Common myeloid progenitor, CD34-positive (primary cell): ENCODE measurements around the gene ASRGL1.
"Not testable (repeated sequence)": the region's sequence is repeated elsewhere in the genome, so short reads cannot be mapped to it uniquely, and the experiment has no call there.

Source experiments
- CTCF ChIA-PET: fragments of 350-600 bp; sonication (Branson Sonifier 250); formaldehyde crosslinking; loops from one replicate; lab custom pipeline; 2021; ENCODE audit warnings: antibody characterized with exemption; lab: Charles Lee
- POLR2A ChIA-PET: fragments of 350-600 bp; sonication (Branson Sonifier 250); formaldehyde crosslinking; loops from one replicate; lab custom pipeline; 2021; ENCODE audit warnings: antibody characterized with exemption; lab: Charles Lee
- DNase-seq, 3 donors: peaks; one replicate each; pipeline versions ENCODE4 v3.0.0 to v3.0.0-alpha.2; 2013
- H3K27ac ChIP-seq, 2 experiments: 1 replicate in 1 of 2; 2 replicates in 1 of 2; pipeline ENCODE4 v1.7.0; 2013; ENCODE audit warnings: inconsistent platforms in 2 of 2, low read length in 2 of 2, mild to moderate bottlenecking in 2 of 2, low read depth in 1 of 2, moderate library complexity in 1 of 2; ENCODE audit not compliant: severe bottlenecking in 2 of 2, insufficient read depth in 1 of 2, poor library complexity in 1 of 2
- H3K27me3 ChIP-seq, 5 experiments: replicated peaks in 2 of 5; 1 replicate in 3 of 5; 2 replicates in 2 of 5; pipeline versions ENCODE4 v1.6.1 to v1.7.0; 2013; ENCODE audit warnings: low read length in 4 of 5, mild to moderate bottlenecking in 2 of 5, moderate library complexity in 2 of 5, inconsistent platforms in 1 of 5; ENCODE audit not compliant: insufficient read depth in 5 of 5, control insufficient read depth in 4 of 5
- H3K36me3 ChIP-seq, 4 experiments: 1 replicate in 2 of 4; 2 replicates in 2 of 4; pipeline versions ENCODE4 v1.6.1 to v1.7.0; 2013; ENCODE audit warnings: low read length in 3 of 4, control low read depth in 1 of 4, mild to moderate bottlenecking in 1 of 4; ENCODE audit not compliant: control insufficient read depth in 4 of 4, insufficient read depth in 4 of 4
- H3K4me1 ChIP-seq, 4 experiments: 1 replicate in 3 of 4; 2 replicates in 1 of 4; pipeline versions ENCODE4 v1.6.1 to v1.7.1; 2013; ENCODE audit warnings: low read length in 3 of 4, mild to moderate bottlenecking in 3 of 4, control low read depth in 1 of 4, inconsistent platforms in 1 of 4, moderate library complexity in 1 of 4; ENCODE audit not compliant: control insufficient read depth in 4 of 4, insufficient read depth in 4 of 4; ENCODE audit errors: control extremely low read depth in 1 of 4
- H3K4me3 ChIP-seq, 7 experiments: 1 replicate in 4 of 7; 2 replicates in 3 of 7; pipeline versions ENCODE4 v1.5.1 to v1.7.0; 2013; ENCODE audit warnings: mild to moderate bottlenecking in 7 of 7, low read length in 6 of 7, moderate library complexity in 6 of 7, inconsistent platforms in 2 of 7, low read depth in 2 of 7, control low read depth in 1 of 7; ENCODE audit not compliant: insufficient read depth in 4 of 7, control insufficient read depth in 1 of 7; ENCODE audit errors: extremely low read depth in 1 of 7
- H3K9me3 ChIP-seq, 5 experiments: 1 replicate in 4 of 5; 2 replicates in 1 of 5; pipeline versions ENCODE4 v1.6.1 to v1.7.1; 2013; ENCODE audit warnings: low read length in 4 of 5, mild to moderate bottlenecking in 2 of 5, inconsistent platforms in 1 of 5, low read depth in 1 of 5, moderate library complexity in 1 of 5; ENCODE audit not compliant: control insufficient read depth in 4 of 5, insufficient read depth in 2 of 5; ENCODE audit errors: control extremely low read depth in 1 of 5
- WGBS: methylation state at CpG from one replicate; pipeline ENCODE4 v1.1.5; 2013; ENCODE audit not compliant: insufficient coverage; 5-methylcytosine and 5-hydroxymethylcytosine counted together

Gene ASRGL1

DNA sequence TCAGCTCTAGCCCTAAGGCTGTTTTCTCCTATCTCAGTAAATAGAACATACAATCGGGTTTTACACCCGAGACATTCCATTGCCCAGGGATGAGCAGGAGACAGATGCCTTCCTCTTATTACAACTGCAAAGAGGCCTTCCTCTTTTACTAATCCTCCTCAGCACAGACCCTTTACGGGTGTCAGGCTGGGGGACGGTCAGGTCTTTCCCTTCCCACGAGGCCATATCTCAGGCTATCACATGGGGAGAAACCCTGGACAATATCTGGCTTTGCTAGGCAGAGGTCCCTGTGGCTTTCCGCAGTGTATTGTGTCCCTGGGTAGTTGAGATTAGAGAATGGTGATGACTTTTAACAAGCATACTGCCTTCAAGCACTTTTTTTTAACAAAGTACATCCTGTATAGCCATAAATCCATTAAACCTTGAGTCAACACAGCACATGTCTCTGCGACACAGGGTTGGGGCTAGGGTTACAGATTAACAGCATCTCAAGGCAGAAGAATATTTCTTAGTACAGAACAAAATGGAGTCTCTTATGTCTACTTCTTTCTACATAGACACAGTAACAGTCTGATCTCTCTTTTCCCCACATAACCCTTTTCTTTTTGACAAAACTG, 31.7 kb downstream of the ASRGL1 start:
- CTCF ChIA-PET = interaction anchor here (9.4 kb wide), 1 partner anchor 28 kb away, joined by 109 read pairs; the partner anchor contains the start of gene ASRGL1
- H3K27me3 ChIP-seq = not testable (repeated sequence)
- 95% methylated on average over 5 of the region's 7 CpGs for WGBS

DNA sequence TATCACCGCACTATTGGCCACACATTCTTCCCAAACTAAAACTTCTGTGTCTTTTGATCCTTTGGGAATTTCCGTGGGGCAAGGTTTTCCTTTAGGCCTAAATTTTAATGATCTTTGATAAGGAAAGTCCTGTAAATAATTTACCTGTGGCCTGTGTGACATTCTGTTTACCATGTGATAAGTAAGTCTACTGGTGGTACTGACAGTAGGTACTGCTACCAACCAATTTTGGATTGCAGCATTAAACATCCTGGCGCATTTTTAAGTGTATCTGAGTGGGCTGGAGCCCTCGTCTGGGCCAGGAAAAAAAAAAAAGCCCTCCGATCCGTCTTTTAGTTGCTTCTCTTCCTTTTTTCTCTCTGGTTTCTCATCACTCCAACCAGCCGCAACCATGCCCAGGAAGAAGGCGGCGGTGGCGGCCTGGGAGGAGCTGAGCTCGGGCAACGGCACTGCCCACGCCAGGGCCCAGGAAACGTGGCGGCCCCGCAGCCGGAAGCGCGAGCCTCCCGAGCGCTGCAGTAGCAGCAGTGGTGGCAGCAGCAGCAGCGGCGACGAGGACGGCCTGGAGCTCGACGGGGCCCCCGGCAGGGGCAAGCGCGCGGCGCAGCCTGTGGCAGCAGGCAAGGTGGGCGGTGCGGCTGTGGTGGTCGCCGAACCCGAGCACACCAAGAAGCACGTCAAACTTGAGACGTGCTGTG, 33.6 kb downstream of the ASRGL1 start:
- H3K27ac ChIP-seq = no peak overlapping the region
- ChIA-PET POLR2A (no interaction called here), CTCF (interaction anchor here (1.1 to 9.4 kb wide), 2 partner anchors 11 to 30 kb away, joined by 3 to 109 read pairs; partner anchors contain the start of gene ASRGL1)
- no peaks in the 10 kb centered on the region for H3K27me3 ChIP-seq
- no peaks in the 10 kb centered on the region for H3K36me3 ChIP-seq
- peak; percentile 14 to 61 (median 56) for DNase-seq
- peak overlapping the region in 4 of 7 experiments; percentile 27 to 60 (median 44) for H3K4me3 ChIP-seq
- H3K4me1 ChIP-seq = peaks cover 0 to 4% (median 0%) of the 10 kb centered on the region in 4 experiments
- 61% methylated on average over 29 of the region's 39 CpGs for WGBS
- peaks cover 0 to 2% (median 0%) of the 10 kb centered on the region in 5 experiments for H3K9me3 ChIP-seq

More for the DNA sequence above, 31.7 kb downstream of the ASRGL1 start:
- H3K36me3 ChIP-seq, POLR2A ChIA-PET, H3K4me1 ChIP-seq, H3K4me3 ChIP-seq, H3K27ac ChIP-seq, H3K9me3 ChIP-seq: not testable (repeated sequence)
- peak; percentile 34 to 70 (median 50) for DNase-seq

DNA sequence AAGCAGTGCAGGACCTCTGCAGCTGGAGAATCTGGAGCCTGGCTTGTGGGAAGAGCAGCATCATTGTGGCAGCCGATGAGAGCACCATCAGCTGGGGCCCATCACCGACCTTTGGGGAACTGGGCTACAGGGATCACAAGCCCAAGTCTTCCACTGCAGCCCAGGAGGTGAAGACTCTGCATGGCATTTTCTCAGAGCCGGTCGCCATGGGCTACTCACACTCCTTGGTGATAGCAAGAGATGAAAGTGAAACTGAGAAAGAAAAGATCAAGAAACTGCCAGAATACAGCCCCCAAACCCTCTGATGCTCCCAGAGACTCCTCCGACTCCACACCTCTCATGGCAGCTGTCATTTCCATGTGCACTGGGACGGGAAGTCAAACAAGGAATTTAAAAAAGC, 35.6 kb downstream of the ASRGL1 start:
- CTCF ChIA-PET = interaction anchor here (1.2 to 9.4 kb wide), 5 partner anchors 25 to 243 kb away, joined by 3 to 109 read pairs (median 3); partner anchors contain the start of gene ASRGL1
- WGBS = 98% methylated on average over 6 of the region's 6 CpGs
- no peak overlapping the region for H3K27ac ChIP-seq

DNA sequence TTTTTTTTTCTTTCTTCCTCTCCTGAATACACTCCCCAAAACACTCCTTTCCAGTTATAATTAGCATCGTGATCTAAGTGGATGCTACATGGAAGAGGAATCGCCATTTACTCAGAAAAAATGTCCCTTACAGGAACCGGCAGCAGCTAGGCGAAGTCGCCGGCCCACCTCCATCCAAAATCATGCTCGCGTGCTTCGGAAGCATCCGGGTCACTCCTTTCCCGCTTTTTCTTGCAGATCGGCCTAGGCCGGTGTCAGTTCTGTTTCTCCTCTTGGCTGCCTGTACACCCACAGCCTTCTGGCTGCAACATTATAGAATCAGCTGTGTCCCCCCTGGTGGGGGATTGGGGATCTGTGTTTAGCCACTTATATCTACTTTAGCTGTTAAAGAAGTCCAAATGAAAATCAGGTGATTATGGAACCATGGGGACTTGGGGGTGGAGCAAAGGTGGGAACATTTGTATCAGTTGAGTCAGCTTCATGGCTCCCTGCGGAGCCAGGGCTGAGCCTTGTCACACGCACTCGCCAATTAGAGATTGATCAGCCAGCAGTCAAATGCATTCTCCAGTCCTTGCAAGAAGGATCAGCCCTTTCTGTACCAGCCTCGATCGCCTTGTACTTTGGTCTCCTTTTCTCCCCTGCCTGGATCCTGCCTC, 36.3 kb downstream of the ASRGL1 start:
- WGBS = 96% methylated on average over 18 of the region's 18 CpGs
- ChIA-PET CTCF (interaction anchor here (1.5 to 9.4 kb wide), 3 partner anchors 33 to 244 kb away, joined by 3 to 109 read pairs (median 3); partner anchors contain the start of gene ASRGL1), POLR2A (no interaction called here)
- no peaks in the 10 kb centered on the region for H3K27me3 ChIP-seq
- no peak overlapping the region for H3K4me3 ChIP-seq
- no peak for DNase-seq
- H3K27ac ChIP-seq = no peak overlapping the region
- no peaks in the 10 kb centered on the region for H3K36me3 ChIP-seq
- peaks cover 0 to 4% (median 0%) of the 10 kb centered on the region in 4 experiments for H3K4me1 ChIP-seq
- H3K9me3 ChIP-seq = no peaks in the 10 kb centered on the region

More for the DNA sequence above, 35.6 kb downstream of the ASRGL1 start:
- POLR2A ChIA-PET = no interaction called here
- Histone ChIP-seq H3K27me3 (no peaks in the 10 kb centered on the region), H3K9me3 (peaks cover 0 to 2% (median 0%) of the 10 kb centered on the region in 5 experiments), H3K4me1 (peaks cover 0 to 4% (median 0%) of the 10 kb centered on the region in 4 experiments), H3K36me3 (no peaks in the 10 kb centered on the region), H3K4me3 (no peak overlapping the region)
- DNase-seq = no peak

DNA sequence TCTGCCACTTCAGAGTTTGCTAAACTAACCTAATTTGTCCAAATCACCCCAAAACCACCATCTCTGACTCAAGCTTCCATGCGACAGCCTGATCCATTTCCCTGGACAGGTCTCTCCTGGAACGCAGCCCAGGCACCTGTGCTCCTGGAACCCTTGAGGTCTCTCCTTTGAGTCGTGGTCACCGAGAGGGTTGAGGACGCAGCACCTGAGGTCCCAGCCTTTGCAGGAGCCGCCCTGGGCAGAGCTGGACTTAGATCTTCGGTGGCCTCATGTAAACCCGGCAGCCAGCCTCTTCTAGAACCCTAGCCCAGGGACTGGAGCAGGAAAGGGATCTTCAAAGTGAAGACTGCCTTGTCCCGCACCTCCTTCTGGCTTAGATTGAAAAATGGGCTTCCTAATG, 37.6 kb downstream of the ASRGL1 start:
- no peaks in the 10 kb centered on the region for H3K9me3 ChIP-seq
- POLR2A ChIA-PET = interaction anchor here (1.1 kb wide), 1 partner anchor 36 kb away, joined by 4 read pairs; no protein-coding TSS in a partner anchor
- H3K36me3 ChIP-seq = no peaks in the 10 kb centered on the region
- DNase-seq = no peak
- WGBS = 98% methylated on average over 8 of the region's 9 CpGs
- H3K27me3 ChIP-seq = no peaks in the 10 kb centered on the region
- H3K4me3 ChIP-seq = no peak overlapping the region
- CTCF ChIA-PET = interaction anchor here (0.6 to 9.4 kb wide), 3 partner anchors 17 to 74 kb away, joined by 3 to 109 read pairs (median 5); partner anchors contain the start of gene ASRGL1
- no peak overlapping the region for H3K27ac ChIP-seq
- H3K4me1 ChIP-seq = peaks cover 0 to 4% (median 0%) of the 10 kb centered on the region in 4 experiments

DNA sequence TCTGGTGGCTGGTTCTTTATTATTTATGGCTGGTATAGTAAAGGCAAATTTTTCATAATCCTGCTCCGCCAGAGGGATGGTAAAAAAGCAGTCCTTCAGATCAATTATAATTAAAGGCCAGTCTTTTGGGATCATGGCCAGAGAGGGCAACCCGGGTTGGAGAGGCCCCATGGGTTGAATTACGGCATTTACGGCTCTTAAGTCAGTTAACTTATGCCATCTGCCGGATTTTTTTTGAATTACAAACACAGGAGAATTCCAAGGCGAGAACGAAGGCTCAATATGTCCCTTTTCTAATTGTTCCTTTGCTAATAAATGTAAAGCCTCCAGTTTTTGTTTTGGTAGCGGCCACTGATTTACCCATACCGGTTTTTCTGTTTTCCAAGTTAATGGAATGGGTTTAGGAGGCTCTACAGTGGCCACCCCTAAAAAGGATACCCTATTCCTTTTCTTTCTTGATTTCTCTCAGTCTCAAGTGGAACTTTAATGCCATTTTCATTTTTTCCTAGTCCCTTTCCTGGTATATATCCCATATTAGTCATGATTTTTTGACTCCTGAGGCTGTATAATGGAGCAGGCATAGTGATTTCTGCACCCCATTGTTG, 41.3 kb downstream of the ASRGL1 start:
- H3K9me3 ChIP-seq, H3K4me3 ChIP-seq, H3K27me3 ChIP-seq, H3K4me1 ChIP-seq, H3K36me3 ChIP-seq, H3K27ac ChIP-seq, POLR2A ChIA-PET: not testable (repeated sequence)
- CTCF ChIA-PET = interaction anchor here (0.8 to 9.4 kb wide), 7 partner anchors 14 to 182 kb away, joined by 3 to 109 read pairs (median 4); partner anchors contain the start of gene ASRGL1
- DNase-seq = peak; percentile 61 to 75 (median 65)
- WGBS = 12% methylated on average over 9 of the region's 9 CpGs
